HL-60 (cell line): Measurements from ENCODE around the gene ARHGAP36.

Experiments used
- CTCF ChIP-seq: IDR thresholded peaks from one replicate; pipeline ENCODE4 v1.5.1; 2011; ENCODE audit warnings: low read length, control low read depth, inconsistent platforms; ENCODE audit not compliant: insufficient read depth
- GABPA ChIP-seq: IDR thresholded peaks from 2 replicates; pipeline ENCODE4 v1.6.1; 2012; ENCODE audit warnings: low read depth
- POLR2AphosphoS5 ChIP-seq: IDR thresholded peaks from 2 replicates; pipeline ENCODE4 v1.6.1; 2012; ENCODE audit warnings: low read depth
- REST ChIP-seq: IDR thresholded peaks from 2 replicates; pipeline ENCODE4 v1.6.1; 2012; ENCODE audit warnings: low read depth; ENCODE audit not compliant: insufficient replicate concordance

GRCh38 chrX:131084145-131084544 is 26.0 kb downstream of the ARHGAP36 start:
- TF ChIP-seq POLR2AphosphoS5 (no peak), CTCF (no peak), REST (no peak), GABPA (no peak)
